GM21528 (cell line): ENCODE data around the gene KRT6B.

Source experiments
- ATAC-seq: cut with Tn5 transposase; IDR thresholded peaks from one replicate; pipeline ENCODE4 v1.9.1; 2021; ENCODE audit warnings: mild to moderate bottlenecking, moderate library complexity; ENCODE audit not compliant: unreplicated experiment, low FRiP score

The KRT6B gene

DNA sequence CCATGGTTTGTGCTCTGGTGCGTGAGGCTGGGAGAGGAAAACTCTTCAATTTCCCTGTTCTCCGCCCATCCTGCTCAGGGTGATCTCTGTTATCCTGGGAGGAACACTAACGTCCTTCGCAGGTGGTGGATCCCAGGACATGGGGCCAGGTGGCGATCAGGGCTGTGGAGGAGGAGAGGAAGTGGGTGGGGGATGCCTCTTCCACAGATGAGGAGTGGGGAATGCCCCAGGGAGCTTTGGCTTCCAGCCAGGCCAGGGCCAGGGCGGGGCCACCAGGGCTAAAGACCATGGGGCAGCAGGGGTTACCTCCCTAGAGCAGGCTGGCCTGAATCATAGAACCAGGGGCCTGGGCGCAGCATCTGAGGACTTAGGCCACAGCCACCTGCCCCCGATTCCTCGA, 14.4 kb downstream of the KRT6B start:
- ATAC-seq = no peak

DNA sequence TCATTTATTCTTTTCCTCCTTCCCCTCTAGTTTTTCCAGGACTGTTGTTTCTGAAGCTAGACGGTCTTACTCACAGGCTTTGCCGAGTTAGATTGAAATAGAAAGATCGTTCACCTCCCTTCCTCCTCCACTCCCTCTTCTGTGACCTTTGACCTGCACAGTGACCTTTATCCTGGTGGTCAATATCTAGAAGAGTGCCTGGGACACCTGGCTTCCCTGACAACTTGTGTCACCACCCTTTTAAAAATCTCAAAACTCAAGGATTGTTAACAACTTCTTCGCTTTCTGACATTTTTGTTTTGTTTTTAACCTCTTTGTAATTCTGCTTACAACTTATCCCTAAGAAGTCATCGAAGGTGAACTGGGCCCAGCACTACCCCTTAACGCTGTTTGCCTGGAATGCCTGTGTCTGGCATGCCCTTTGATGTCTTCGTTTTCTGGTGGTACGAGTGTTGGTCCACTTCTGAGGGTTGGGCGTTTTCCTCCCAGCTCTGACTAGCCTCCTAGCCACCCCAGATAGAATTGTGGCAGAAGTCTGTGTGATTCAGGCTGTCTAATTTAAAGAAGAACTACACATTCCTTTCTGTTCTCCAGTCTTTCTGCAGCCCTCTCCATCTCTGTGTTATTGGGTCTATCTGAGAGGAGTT, 15.0 kb downstream of the KRT6B start:
- no peak for ATAC-seq

DNA sequence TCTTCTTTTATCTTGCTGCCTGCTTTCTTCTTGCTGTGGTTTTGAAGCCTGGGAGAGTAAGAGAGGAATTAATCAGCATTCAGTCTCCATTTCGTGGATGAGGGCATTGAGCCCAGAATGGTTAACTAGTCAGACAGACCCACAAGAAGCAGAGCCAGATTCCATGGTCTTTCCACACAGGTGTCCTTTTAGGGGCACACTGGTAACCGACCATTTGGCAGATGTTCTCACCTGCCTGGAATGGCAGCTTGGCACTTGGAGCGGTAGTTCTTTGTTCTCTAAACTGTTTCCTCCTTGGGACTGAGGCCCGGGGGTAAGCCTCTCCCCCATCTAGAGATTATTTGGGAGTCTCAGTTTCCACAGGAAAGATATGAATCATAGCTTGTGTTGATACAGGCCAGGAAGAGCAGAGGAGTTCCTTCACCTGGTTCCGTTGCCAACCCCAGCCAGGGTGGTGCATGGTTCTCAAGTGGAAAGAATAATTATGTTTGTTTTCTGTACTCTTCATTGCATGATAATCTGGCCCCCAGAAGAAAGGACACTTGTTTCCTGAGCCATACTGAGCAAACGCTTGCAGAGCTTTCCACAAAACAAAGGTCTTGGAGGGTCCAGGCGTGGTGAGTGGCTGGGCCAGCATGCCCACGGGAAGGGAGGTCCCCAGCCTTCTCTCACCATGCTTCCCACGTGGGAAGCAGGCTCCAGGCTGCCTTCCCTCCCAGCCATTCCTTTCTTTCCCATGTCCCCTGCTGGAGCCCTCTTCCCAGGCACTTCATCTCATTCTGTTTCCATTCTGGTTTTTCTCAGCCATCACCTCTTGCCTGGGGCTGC, 15.7 kb downstream of the KRT6B start:
- no peak for ATAC-seq

DNA sequence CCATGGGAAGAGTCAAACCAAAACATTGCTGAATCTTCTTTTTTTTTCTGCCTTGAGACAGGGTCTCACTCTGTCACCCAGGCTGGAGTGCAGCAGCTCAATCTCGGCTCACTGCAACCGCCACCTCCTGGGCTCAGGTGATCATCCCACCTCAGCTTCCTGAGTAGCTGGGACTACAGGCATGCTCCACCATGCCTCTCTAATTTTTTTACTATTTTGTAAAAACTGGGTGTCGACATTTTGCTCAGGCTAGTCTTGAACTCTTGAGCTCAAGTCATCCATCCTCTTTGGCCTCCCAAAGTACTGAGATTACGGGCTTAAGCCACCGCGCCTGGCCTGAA, 16.3 kb downstream of the KRT6B start:
- ATAC-seq = no peak

DNA sequence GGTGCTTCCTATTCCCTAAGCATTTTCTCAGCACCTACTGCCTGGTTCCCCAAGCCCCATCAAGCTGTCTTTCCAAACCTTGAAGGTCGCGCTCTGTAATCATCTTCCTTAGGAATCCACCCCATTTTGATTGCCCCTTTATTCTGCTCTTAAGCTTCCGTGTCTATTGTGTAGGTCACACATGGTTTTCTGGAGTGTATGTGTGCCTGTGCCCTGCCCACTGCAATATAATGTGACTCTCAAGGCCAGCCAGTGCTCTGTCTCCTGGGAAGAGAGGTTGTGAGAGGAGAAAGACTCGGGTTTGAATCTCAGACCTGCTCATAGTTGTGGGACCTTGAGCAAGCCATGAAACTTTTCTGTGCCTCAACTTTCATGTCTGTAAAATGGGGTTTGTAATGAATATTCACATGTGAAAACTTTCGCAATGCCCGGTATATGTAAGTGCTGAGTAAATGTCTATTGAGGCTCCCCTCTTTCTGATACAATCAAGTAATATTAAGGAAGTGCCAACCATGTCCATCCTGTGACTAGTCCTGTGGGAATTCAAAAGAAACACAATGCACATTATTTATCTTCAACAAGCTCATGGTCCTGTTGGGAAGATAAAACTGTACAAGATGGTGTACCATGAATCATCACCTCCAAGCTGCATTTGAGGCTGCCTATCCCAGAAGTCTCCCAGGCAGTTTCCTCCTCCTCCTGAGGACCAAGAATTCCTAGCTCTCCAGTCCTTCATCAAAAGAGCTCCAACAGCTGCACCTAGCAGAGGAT, 17.0 kb downstream of the KRT6B start:
- no peak for ATAC-seq

DNA sequence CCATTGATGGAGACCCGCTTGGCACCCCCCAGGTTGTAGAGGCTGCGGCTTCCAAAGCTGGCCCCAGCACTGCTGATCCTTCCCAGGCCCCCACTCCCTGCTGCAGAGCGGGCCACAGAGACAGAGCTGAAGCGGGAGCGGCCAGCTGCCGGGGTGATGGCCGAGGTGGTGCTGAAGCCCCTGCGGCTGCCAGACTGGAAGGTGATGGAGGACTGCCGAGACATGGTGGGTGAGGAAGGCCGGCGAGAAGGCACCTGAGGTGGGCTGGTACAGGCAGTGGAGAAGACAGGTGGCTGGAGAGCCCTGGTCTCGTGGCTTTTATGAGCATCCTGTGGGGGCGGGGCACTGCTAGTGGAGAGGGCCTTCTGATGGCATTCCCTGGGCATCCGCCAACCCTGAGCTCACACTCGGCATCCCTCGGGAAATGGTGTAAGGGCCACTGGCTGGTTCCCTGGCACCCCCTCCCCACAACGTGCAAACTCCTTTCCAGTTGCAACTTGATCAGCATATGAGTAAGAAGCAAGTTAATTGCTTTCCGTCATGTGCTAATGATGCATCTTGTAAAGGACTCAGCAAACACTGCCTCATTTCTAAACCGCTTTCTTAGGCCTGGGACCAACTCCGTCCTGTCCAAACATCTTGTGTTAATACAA, 17.7 kb downstream of the KRT6B start, which contains the start of gene KRT75:
KRT75 (minus strand) TSS at position 291 of the 653 bp plus-strand sequence; CDS start at position 224, 67 bp downstream.
- ATAC-seq = no peak

DNA sequence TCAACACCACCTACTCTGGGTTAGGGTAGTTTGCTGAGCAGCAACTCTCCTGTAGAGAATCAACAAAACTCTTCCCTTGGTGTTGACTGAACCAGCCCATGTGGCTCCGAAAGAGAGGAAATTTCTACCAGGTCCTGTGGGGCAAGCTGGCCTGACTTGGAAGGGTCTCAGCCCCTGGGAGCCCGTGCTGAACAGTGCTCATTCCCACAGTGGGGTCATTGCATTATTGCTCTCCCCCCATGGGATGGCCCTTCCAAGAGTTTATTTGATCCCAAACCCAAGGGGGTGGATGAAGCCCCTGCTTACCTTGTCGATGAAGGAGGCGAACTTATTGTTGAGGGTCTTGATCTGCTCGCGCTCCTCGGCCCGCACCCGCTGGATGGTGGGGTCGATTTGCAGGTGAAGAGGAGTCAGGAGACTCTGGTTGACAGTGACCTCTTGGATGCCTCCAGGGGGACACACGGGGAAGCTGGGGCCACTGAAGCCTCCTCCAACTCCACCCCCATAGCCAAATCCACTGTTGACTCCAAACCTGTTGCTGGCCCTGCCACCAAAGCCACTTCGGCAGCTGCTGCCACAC, 18.4 kb downstream of the KRT6B start:
- no peak for ATAC-seq

DNA sequence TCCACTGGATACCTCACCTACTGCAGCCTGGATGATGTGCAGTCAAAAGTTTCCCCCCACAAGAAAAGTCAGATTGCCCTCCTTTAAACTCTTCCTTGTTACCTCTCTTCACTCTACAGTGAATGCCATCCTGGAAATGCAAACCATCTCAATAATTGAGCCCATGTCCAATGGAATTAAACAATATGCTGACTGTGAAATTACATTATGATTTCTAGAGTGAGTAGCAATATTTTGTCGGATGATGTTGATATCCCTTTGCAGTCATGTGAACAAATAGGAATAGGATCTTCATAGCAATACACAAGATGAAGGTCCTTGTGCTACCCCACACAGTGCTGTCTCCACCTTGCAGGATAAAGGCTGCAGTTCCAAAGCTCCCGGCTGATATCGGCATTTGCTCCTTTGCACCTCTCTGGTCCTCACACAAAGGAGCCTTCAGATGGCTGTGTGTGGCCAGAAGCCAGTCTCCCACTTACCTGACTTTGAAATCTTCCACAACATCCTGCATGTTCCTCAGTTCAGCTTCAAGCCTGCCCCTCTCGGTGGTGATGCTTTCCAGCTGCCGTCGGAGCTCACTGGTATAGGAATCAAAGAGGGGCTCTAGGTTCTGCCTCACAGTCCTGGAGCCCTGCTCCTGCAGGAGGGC, 19.3 kb downstream of the KRT6B start:
- no peak for ATAC-seq

DNA sequence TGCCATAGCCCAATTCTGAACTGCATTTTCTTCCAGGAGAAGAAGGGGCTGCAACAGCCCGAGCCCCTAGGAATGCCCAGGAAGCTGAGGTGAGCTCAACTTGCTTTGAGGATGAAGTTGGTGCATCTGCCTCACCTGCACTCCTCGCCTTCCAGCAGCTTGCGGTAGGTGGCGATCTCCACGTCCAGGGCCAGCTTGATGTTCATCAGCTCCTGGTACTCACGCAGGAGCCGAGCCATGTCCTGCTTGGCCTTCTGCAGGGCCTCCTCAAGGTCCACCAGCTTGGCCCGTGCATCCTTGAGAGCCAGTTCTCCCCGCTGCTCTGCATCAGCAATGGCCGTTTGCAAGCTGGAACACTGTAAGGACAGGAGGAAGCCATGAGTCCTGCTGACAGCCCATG, 23.8 kb downstream of the KRT6B start:
- no peak for ATAC-seq

DNA sequence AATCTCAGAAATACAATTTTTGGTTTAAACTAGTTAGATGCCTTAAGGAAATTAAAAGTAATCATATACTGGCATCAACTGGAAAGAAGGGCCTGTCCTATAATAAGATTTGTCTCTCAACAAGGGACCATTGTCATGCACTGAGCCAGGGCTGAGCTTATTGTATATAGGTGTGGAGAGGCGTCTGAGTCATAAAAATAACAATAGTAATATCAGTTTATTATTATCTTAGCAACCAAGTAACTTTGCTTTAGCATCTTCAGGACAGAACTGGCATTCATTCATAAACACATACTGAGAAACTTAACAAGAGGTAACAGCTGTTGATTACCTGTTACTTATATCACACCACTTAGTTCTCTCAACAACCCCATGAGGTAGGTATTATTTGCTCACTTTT, 24.9 kb downstream of the KRT6B start:
- no peak for ATAC-seq

DNA sequence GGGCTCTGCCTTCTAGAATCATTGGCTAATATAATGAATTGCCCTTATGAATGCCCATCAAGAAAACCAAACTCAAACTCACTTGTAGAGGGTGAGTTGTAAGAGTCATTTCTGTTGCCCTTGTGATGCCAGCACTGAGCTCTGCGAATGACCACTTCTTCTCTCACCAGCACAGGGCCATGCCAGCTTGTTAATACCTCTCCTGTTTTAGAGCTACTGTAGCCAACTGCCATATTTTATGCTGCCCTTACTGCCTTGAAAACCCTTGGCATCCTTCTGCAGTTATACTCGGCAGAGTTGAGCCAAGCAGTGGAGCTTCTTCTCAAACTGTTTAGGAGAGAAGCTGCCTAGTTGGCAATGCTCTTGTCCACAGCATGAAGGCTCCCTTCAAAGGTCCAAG, 25.9 kb downstream of the KRT6B start:
- no peak for ATAC-seq

DNA sequence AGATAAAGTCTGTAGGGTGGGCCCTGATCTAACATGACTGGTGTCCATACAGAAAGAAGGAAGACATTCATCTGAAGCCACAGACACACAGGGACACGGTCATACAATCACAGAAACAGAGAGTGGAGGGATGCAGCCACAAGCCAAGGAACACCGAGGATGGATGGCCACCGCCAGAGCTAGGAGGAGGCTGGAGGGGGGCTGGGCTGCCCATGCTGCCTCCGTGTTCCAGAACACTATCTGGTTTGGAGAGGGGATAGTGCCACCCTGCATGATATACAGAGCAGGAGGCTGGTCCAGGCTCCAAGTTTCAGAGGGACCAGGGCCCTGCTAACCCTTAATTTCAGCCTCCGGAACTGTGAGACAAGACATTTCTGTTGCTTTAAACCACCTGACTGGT, 26.5 kb downstream of the KRT6B start:
- ATAC-seq = no peak

DNA sequence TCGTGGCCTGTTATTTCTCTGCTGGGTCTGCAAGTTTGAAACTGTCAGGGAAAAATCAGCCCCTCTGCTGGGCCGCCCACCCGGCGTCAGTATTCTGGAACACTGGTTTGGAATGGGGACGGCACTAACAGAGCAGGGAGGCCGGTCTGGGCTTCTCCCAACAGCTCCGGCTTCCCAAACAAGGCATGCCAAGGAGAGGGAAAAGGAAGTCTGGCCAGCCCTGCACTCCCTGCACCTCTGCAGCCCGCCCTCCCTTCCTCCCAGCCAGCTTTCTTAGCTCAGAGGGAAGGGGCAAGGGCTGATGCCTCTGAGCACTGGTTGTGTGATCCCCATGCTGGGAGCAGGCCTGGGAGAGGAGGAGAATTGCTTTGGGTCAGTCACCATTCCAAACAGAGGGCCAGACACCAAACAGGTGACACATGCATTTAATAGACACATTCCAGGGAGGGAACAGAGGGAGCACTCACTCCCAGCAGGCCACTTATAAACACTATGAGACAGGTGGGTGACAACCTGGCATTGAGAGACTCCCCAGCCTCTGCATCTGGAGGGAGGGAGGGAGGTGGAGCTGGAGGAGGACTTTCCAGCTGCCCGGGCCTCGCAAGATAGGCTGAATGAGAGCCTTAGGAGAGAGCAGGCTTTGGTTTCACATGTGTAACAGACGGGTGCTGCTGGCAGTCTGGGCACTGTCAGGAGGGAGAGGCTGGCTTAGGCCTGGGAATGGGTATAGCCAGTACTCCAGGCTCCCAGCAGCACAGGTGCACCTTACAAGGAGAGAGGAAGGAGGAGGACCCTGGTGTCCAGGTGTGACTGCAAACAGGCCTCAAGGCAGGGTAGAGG, 28.1 kb downstream of the KRT6B start:
- no peak for ATAC-seq

DNA sequence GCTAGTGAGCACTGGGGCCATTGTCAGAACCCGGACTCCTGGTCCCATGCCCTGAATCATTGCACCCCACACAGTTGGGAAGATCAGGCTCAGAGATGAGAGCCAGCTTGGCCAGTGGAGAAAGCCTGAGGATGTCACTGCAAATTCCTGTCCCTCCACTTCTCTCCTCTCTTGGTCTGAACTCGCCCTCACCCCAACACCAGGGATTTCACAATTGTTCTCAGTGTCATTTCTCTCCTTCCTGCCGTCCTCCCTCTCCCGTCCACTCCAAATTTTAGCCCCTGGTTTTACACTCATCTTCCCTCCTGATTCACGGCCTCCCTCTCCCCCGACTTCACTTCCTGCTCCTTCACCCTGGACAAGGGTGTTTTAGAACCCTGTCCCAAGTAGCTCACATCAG, 28.9 kb downstream of the KRT6B start:
- ATAC-seq = no peak

DNA sequence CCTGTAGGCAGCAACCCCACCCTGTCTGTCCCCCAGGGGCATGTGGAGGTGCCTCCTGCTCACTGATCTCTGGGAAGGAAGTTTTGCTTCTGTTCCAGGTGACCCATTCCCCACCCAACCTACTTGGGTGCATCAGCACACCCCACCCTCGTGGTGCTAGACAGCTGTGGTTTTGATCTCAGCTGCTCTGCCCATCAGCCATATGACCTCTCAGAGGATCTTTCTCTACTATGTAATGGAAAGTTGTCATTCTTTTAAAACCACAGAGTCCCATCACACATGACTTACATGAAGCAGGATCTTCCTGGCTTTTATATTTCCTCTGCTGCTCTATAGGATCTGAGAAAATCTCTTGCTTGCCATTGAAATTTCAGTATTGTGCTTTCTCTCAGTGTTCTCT, 32.3 kb downstream of the KRT6B start:
- no peak for ATAC-seq

DNA sequence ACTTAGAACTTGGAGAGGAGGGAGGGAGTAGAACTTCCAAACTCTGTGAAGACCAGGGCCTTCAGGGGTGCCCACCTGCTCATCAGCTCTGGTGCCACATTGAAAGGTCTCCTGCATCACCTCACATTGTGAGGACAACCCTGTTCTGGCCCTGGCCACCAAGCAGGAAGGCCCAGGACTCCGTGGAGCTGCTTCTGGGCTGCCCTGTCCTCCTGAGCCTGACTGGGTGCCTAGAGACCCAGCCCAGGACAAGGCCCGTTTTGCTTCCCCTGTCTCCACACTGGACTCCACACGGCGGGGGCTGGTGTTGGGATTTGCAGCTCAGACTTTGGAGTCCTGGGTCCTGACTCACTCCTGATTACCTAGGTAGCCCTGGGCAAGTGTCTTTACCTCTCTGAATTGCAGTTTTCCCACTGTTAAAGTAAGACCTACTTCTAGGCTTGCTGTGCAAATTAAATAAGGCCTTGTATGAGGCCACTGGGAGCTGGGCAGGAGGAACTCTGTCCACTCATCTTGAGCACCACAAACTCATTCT, 33.3 kb downstream of the KRT6B start:
- no peak for ATAC-seq

DNA sequence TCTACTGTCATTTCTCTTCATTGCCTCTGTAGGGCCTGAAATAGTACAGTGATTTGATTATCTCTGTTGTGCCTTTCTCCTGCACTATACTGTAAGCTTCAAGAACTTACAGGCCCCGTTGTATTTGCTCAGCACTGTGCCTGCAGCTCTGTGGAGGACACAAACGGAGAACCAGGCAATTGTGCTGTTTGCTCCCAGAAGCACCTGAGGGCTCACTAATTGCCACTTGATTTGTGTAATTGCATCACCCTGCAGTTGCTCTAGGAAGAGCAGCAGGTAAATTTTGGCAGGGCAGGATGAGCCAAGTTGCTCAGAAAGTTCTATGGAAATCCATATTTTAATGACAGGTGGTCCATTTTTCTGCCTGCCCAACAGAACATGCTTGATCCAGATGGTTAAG, 34.2 kb downstream of the KRT6B start:
- no peak for ATAC-seq

DNA sequence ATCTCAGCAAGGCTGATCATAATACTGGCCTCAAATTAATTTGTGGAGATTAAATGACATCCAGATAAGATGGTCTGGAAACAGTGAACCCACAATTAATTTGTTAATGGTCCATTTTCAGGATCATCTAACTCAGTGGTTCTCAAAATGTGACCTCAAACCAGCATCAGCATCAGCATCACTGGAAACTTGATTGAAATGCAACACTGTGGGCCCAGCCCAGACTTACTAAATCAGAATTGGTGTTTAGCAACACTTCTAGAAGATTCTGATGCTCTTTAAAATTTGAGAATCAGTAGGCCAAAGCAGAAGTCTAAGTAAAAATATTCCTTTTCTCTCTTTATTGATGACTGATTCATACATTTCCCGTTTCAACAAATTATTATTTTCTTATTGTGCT, 35.2 kb downstream of the KRT6B start:
- no peak for ATAC-seq
